ENCODE measurements around the gene FBXO2. TPM values are rescaled to one million over a fixed set of nuclear protein-coding genes. Genes with fewer than 3 reads are reported as not detected.

The FBXO2 gene
- polyA plus RNA-seq, 4 donors: 5.7 to 128 (median 45.3) TPM

- Histone ChIP-seq H3K27me3 (ENCODE audit: control insufficient read depth in 3 of 3, insufficient read depth in 3 of 3, low read length in 3 of 3) (peaks cover 0 to 2% (median 0%) of the 10 kb centered on the region in 3 donors), H3K27ac (ENCODE audit: low read depth in 1 of 3, low read length in 2 of 3) (no peak overlapping the region), H3K36me3 (ENCODE audit: control insufficient read depth in 3 of 3, insufficient read depth in 2 of 3, low read depth in 1 of 3, low read length in 3 of 3) (no peaks in the 10 kb centered on the region), H3K4me1 (ENCODE audit: control insufficient read depth in 3 of 3, insufficient read depth in 2 of 3, low read depth in 1 of 3, low read length in 2 of 3) (no peaks in the 10 kb centered on the region), H3K9me3 (ENCODE audit: control insufficient read depth in 2 of 2, insufficient read depth in 1 of 2, low read depth in 1 of 2, low read length in 1 of 2) (no peaks in the 10 kb centered on the region), H3K4me3 (ENCODE audit: low read depth in 1 of 3, low read length in 3 of 3) (no peak overlapping the region)
- FAIRE-seq (no peak), DNase-seq (no peak)
- 75 to 81% (median 79%) methylated on average over 8 of the region's 8 CpGs for WGBS, 3 donors
These were observed 30.5 kb downstream of the FBXO2 start for GRCh38 chr1:11623702-11624101.

GRCh38 chr1:11622398-11622797, 31.8 kb downstream of the FBXO2 start:
- DNase-seq (no peak), FAIRE-seq (no peak)
- H3K27me3 ChIP-seq (ENCODE audit: control insufficient read depth in 3 of 3, insufficient read depth in 3 of 3, low read length in 3 of 3): peaks cover 0 to 1% (median 0%) of the 10 kb centered on the region in 3 donors
- no peak overlapping the region for H3K4me3 ChIP-seq (ENCODE audit: low read depth in 1 of 3, low read length in 3 of 3)
- H3K9me3 ChIP-seq (ENCODE audit: control insufficient read depth in 2 of 2, insufficient read depth in 1 of 2, low read depth in 1 of 2, low read length in 1 of 2): no peaks in the 10 kb centered on the region
- WGBS, 3 donors: 39 to 54% (median 45%) methylated on average over 3 of the region's 3 CpGs
- H3K36me3 ChIP-seq (ENCODE audit: control insufficient read depth in 3 of 3, insufficient read depth in 2 of 3, low read depth in 1 of 3, low read length in 3 of 3): no peaks in the 10 kb centered on the region
- no peaks in the 10 kb centered on the region for H3K4me1 ChIP-seq (ENCODE audit: control insufficient read depth in 3 of 3, insufficient read depth in 2 of 3, low read depth in 1 of 3, low read length in 2 of 3)
- no peak overlapping the region for H3K27ac ChIP-seq (ENCODE audit: low read depth in 1 of 3, low read length in 2 of 3)

DNA sequence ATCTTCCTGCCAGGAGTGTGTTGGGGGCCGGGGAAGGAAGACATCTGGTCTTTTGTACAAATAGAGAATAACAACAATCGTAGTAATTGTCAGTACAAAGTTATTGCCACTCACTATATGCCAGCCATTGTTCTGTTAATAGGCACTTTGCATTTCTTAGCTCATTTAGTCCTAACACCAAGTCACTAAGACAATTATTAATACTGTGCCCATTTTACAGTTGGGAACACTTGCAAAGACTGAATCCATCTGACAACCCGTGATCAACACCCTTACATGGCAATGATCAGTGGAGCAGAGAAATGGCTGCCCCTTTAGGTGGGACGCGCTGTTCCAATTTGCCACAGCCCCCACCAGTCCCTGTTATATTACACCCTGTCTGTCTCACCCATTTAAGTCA, 33.3 kb downstream of the FBXO2 start:
- Histone ChIP-seq H3K4me1 (ENCODE audit: control insufficient read depth in 3 of 3, insufficient read depth in 2 of 3, low read depth in 1 of 3, low read length in 2 of 3) (no peaks in the 10 kb centered on the region), H3K9me3 (ENCODE audit: control insufficient read depth in 2 of 2, insufficient read depth in 1 of 2, low read depth in 1 of 2, low read length in 1 of 2) (no peaks in the 10 kb centered on the region), H3K27ac (ENCODE audit: low read depth in 1 of 3, low read length in 2 of 3) (no peak overlapping the region), H3K27me3 (ENCODE audit: control insufficient read depth in 3 of 3, insufficient read depth in 3 of 3, low read length in 3 of 3) (no peaks in the 10 kb centered on the region), H3K4me3 (ENCODE audit: low read depth in 1 of 3, low read length in 3 of 3) (no peak overlapping the region), H3K36me3 (ENCODE audit: control insufficient read depth in 3 of 3, insufficient read depth in 2 of 3, low read depth in 1 of 3, low read length in 3 of 3) (no peaks in the 10 kb centered on the region)
- no peak for FAIRE-seq
- DNase-seq: no peak
- 76 to 91% (median 86%) methylated on average over 5 of the region's 5 CpGs for WGBS, 3 donors

DNA sequence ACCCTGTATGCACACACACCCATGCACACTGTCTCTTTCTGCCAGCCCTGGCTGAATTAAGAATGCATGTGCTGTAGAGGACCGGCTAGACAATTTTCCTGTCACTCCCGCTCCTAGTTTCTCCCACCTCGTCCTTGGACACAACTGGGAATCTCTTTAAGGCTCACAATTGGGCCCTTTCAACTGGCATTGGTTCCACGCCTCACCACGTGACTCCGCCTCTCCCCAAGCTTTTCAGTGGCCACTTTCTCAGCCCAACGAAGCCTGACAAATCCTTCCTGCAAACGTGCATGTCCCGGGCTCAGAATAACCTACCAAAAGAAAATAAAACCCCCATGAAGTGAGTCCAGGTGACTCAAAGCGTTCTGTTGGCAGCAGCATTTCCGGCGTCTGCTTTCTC, 33.8 kb downstream of the FBXO2 start:
- Histone ChIP-seq H3K9me3 (ENCODE audit: control insufficient read depth in 2 of 2, insufficient read depth in 1 of 2, low read depth in 1 of 2, low read length in 1 of 2) (no peaks in the 10 kb centered on the region), H3K4me3 (ENCODE audit: low read depth in 1 of 3, low read length in 3 of 3) (no peak overlapping the region), H3K27me3 (ENCODE audit: control insufficient read depth in 3 of 3, insufficient read depth in 3 of 3, low read length in 3 of 3) (no peaks in the 10 kb centered on the region), H3K4me1 (ENCODE audit: control insufficient read depth in 3 of 3, insufficient read depth in 2 of 3, low read depth in 1 of 3, low read length in 2 of 3) (no peaks in the 10 kb centered on the region), H3K36me3 (ENCODE audit: control insufficient read depth in 3 of 3, insufficient read depth in 2 of 3, low read depth in 1 of 3, low read length in 3 of 3) (no peaks in the 10 kb centered on the region), H3K27ac (ENCODE audit: low read depth in 1 of 3, low read length in 2 of 3) (no peak overlapping the region)
- FAIRE-seq: no peak
- 54 to 57% (median 55%) methylated on average over 12 of the region's 12 CpGs for WGBS, 3 donors
- no peak for DNase-seq

- 85 to 88% (median 85%) methylated on average over 2 of the region's 2 CpGs for WGBS, 3 donors
- Histone ChIP-seq H3K4me1 (ENCODE audit: control insufficient read depth in 3 of 3, insufficient read depth in 2 of 3, low read depth in 1 of 3, low read length in 2 of 3) (no peaks in the 10 kb centered on the region), H3K9me3 (ENCODE audit: control insufficient read depth in 2 of 2, insufficient read depth in 1 of 2, low read depth in 1 of 2, low read length in 1 of 2) (no peaks in the 10 kb centered on the region), H3K36me3 (ENCODE audit: control insufficient read depth in 3 of 3, insufficient read depth in 2 of 3, low read depth in 1 of 3, low read length in 3 of 3) (no peaks in the 10 kb centered on the region), H3K4me3 (ENCODE audit: low read depth in 1 of 3, low read length in 3 of 3) (no peak overlapping the region), H3K27ac (ENCODE audit: low read depth in 1 of 3, low read length in 2 of 3) (no peak overlapping the region), H3K27me3 (ENCODE audit: control insufficient read depth in 3 of 3, insufficient read depth in 3 of 3, low read length in 3 of 3) (no peaks in the 10 kb centered on the region)
- FAIRE-seq (no peak), DNase-seq (no peak)
These were observed 36.5 kb downstream of the FBXO2 start for GRCh38 chr1:11617741-11618140.

GRCh38 chr1:11617314-11617713, 36.9 kb downstream of the FBXO2 start:
- WGBS, 3 donors: 49 to 61% (median 54%) methylated on average over 7 of the region's 7 CpGs
- Histone ChIP-seq H3K36me3 (ENCODE audit: control insufficient read depth in 3 of 3, insufficient read depth in 2 of 3, low read depth in 1 of 3, low read length in 3 of 3) (no peaks in the 10 kb centered on the region), H3K27me3 (ENCODE audit: control insufficient read depth in 3 of 3, insufficient read depth in 3 of 3, low read length in 3 of 3) (no peaks in the 10 kb centered on the region), H3K4me3 (ENCODE audit: low read depth in 1 of 3, low read length in 3 of 3) (no peak overlapping the region), H3K4me1 (ENCODE audit: control insufficient read depth in 3 of 3, insufficient read depth in 2 of 3, low read depth in 1 of 3, low read length in 2 of 3) (no peaks in the 10 kb centered on the region), H3K9me3 (ENCODE audit: control insufficient read depth in 2 of 2, insufficient read depth in 1 of 2, low read depth in 1 of 2, low read length in 1 of 2) (no peaks in the 10 kb centered on the region), H3K27ac (ENCODE audit: low read depth in 1 of 3, low read length in 2 of 3) (no peak overlapping the region)
- DNase-seq (peak in 1 of 2 donors; percentile 7), FAIRE-seq (no peak)

GRCh38 chr1:11616766-11617165, 37.5 kb downstream of the FBXO2 start:
- Histone ChIP-seq H3K9me3 (ENCODE audit: control insufficient read depth in 2 of 2, insufficient read depth in 1 of 2, low read depth in 1 of 2, low read length in 1 of 2) (no peaks in the 10 kb centered on the region), H3K4me3 (ENCODE audit: low read depth in 1 of 3, low read length in 3 of 3) (no peak overlapping the region)
- no peak for FAIRE-seq

GRCh38 chr1:11615090-11615489, 39.1 kb downstream of the FBXO2 start:
- H3K9me3 ChIP-seq (ENCODE audit: control insufficient read depth in 2 of 2, insufficient read depth in 1 of 2, low read depth in 1 of 2, low read length in 1 of 2): no peaks in the 10 kb centered on the region
- DNase-seq (peak in 1 of 2 donors; percentile 7), FAIRE-seq (no peak)
- H3K27me3 ChIP-seq (ENCODE audit: control insufficient read depth in 3 of 3, insufficient read depth in 3 of 3, low read length in 3 of 3): peaks cover 0 to 3% (median 0%) of the 10 kb centered on the region in 3 donors
- no peaks in the 10 kb centered on the region for H3K4me1 ChIP-seq (ENCODE audit: control insufficient read depth in 3 of 3, insufficient read depth in 2 of 3, low read depth in 1 of 3, low read length in 2 of 3)
- 25 to 54% (median 35%) methylated on average over 16 of the region's 16 CpGs for WGBS, 3 donors
- no peaks in the 10 kb centered on the region for H3K36me3 ChIP-seq (ENCODE audit: control insufficient read depth in 3 of 3, insufficient read depth in 2 of 3, low read depth in 1 of 3, low read length in 3 of 3)
- H3K27ac ChIP-seq (ENCODE audit: low read depth in 1 of 3, low read length in 2 of 3): no peak overlapping the region
- no peak overlapping the region for H3K4me3 ChIP-seq (ENCODE audit: low read depth in 1 of 3, low read length in 3 of 3)

More at GRCh38 chr1:11616766-11617165, 37.5 kb downstream of the FBXO2 start:
- Histone ChIP-seq H3K27ac (ENCODE audit: low read depth in 1 of 3, low read length in 2 of 3) (no peak overlapping the region), H3K27me3 (ENCODE audit: control insufficient read depth in 3 of 3, insufficient read depth in 3 of 3, low read length in 3 of 3) (peaks cover 0 to 3% (median 0%) of the 10 kb centered on the region in 3 donors), H3K4me1 (ENCODE audit: control insufficient read depth in 3 of 3, insufficient read depth in 2 of 3, low read depth in 1 of 3, low read length in 2 of 3) (no peaks in the 10 kb centered on the region), H3K36me3 (ENCODE audit: control insufficient read depth in 3 of 3, insufficient read depth in 2 of 3, low read depth in 1 of 3, low read length in 3 of 3) (no peaks in the 10 kb centered on the region)
- 59 to 70% (median 68%) methylated on average over 6 to 7 of the region's 7 CpGs for WGBS, 3 donors
- no peak for DNase-seq

- 67 to 81% (median 71%) methylated on average over 5 of the region's 5 CpGs for WGBS, 3 donors
- FAIRE-seq (no peak), DNase-seq (no peak)
- no peaks in the 10 kb centered on the region for H3K4me1 ChIP-seq (ENCODE audit: control insufficient read depth in 3 of 3, insufficient read depth in 2 of 3, low read depth in 1 of 3, low read length in 2 of 3)
- H3K9me3 ChIP-seq (ENCODE audit: control insufficient read depth in 2 of 2, insufficient read depth in 1 of 2, low read depth in 1 of 2, low read length in 1 of 2): no peaks in the 10 kb centered on the region
- H3K4me3 ChIP-seq (ENCODE audit: low read depth in 1 of 3, low read length in 3 of 3): no peak overlapping the region
- peaks cover 0 to 3% (median 0%) of the 10 kb centered on the region in 3 donors for H3K27me3 ChIP-seq (ENCODE audit: control insufficient read depth in 3 of 3, insufficient read depth in 3 of 3, low read length in 3 of 3)
- H3K36me3 ChIP-seq (ENCODE audit: control insufficient read depth in 3 of 3, insufficient read depth in 2 of 3, low read depth in 1 of 3, low read length in 3 of 3): no peaks in the 10 kb centered on the region
- H3K27ac ChIP-seq (ENCODE audit: low read depth in 1 of 3, low read length in 2 of 3): no peak overlapping the region
These were observed 40.9 kb downstream of the FBXO2 start for GRCh38 chr1:11613347-11613746.

Data from small intestine (tissue), 7 donors.